Subcutaneous abdominal adipose tissue (tissue), 5 donors: ENCODE data around the gene PINLYP.
"Not testable (repeated sequence)": the region's sequence is repeated elsewhere in the genome, so short reads cannot be mapped to it uniquely, and the experiment has no call there.

ENCODE experiments used
- H3K27ac ChIP-seq: one replicate; pipeline ENCODE4 v1.7.0; 2013; ENCODE audit warnings: low read depth, mild to moderate bottlenecking, inconsistent platforms, low read length, moderate library complexity
- H3K27me3 ChIP-seq, 5 donors: one replicate each; pipeline ENCODE4 v1.7.0; 2013; ENCODE audit warnings: low read length in 5 of 5, inconsistent platforms in 1 of 5; ENCODE audit not compliant: control insufficient read depth in 5 of 5, insufficient read depth in 4 of 5
- H3K36me3 ChIP-seq, 5 donors: one replicate each; pipeline ENCODE4 v1.7.0; 2013; ENCODE audit warnings: low read length in 5 of 5; ENCODE audit not compliant: control insufficient read depth in 5 of 5, insufficient read depth in 5 of 5
- H3K4me1 ChIP-seq, 5 donors: one replicate each; pipeline ENCODE4 v1.7.0; 2013; ENCODE audit warnings: low read length in 5 of 5, mild to moderate bottlenecking in 3 of 5, moderate library complexity in 1 of 5; ENCODE audit not compliant: control insufficient read depth in 5 of 5, insufficient read depth in 5 of 5
- H3K4me3 ChIP-seq, 5 donors: one replicate each; pipeline ENCODE4 v1.7.0; 2013; ENCODE audit warnings: low read length in 5 of 5, low read depth in 1 of 5
- H3K9ac ChIP-seq, 5 donors: one replicate each; pipeline ENCODE4 v1.7.0; 2013; ENCODE audit warnings: low read length in 5 of 5, mild to moderate bottlenecking in 4 of 5, moderate library complexity in 3 of 5
- H3K9me3 ChIP-seq, 5 donors: one replicate each; pipeline ENCODE4 v1.7.0; 2013; ENCODE audit warnings: low read length in 5 of 5; ENCODE audit not compliant: control insufficient read depth in 5 of 5
- donor health status: healthy.
- donor health status: healthy.
- donor health status: healthy.
- donor health status: healthy.
- donor health status: healthy.

Gene PINLYP

GRCh38 chr19:43547926-43548325 lies 27.7 kb upstream of the PINLYP start:
- not testable (repeated sequence) for H3K27me3 ChIP-seq, H3K4me3 ChIP-seq, H3K27ac ChIP-seq, H3K9me3 ChIP-seq, H3K4me1 ChIP-seq, H3K9ac ChIP-seq
- H3K36me3 ChIP-seq = peaks cover 2 to 78% (median 61%) of the 10 kb centered on the region in 5 donors

GRCh38 chr19:43548706-43549105 lies 26.9 kb upstream of the PINLYP start:
- no peak overlapping the region for H3K27ac ChIP-seq
- H3K9ac ChIP-seq = no peak overlapping the region
- no peak overlapping the region for H3K4me3 ChIP-seq
- H3K27me3 ChIP-seq = no peaks in the 10 kb centered on the region
- H3K36me3 ChIP-seq = peaks cover 2 to 78% (median 59%) of the 10 kb centered on the region in 5 donors
- no peaks in the 10 kb centered on the region for H3K4me1 ChIP-seq
- no peaks in the 10 kb centered on the region for H3K9me3 ChIP-seq

- H3K27ac ChIP-seq = no peak overlapping the region
- H3K9ac ChIP-seq = no peak overlapping the region
- H3K9me3 ChIP-seq = no peaks in the 10 kb centered on the region
- H3K36me3 ChIP-seq = peaks cover 2 to 75% (median 53%) of the 10 kb centered on the region in 5 donors
- H3K4me1 ChIP-seq = no peaks in the 10 kb centered on the region
- no peak overlapping the region for H3K4me3 ChIP-seq
- H3K27me3 ChIP-seq = no peaks in the 10 kb centered on the region
Measured at GRCh38 chr19:43551399-43552197, 24.0 kb upstream of the PINLYP start.

- H3K9me3 ChIP-seq = no peaks in the 10 kb centered on the region
- H3K9ac ChIP-seq = no peak overlapping the region
- H3K27me3 ChIP-seq = no peaks in the 10 kb centered on the region
- no peaks in the 10 kb centered on the region for H3K4me1 ChIP-seq
- no peak overlapping the region for H3K4me3 ChIP-seq
- H3K36me3 ChIP-seq = peaks cover 2 to 72% (median 49%) of the 10 kb centered on the region in 5 donors
- no peak overlapping the region for H3K27ac ChIP-seq
Measured at GRCh38 chr19:43552198-43552450, 23.5 kb upstream of the PINLYP start.

- Histone ChIP-seq H3K36me3 (peaks cover 2 to 74% (median 51%) of the 10 kb centered on the region in 5 donors), H3K27ac (no peak overlapping the region), H3K9me3 (no peaks in the 10 kb centered on the region), H3K4me3 (no peak overlapping the region), H3K9ac (no peak overlapping the region), H3K27me3 (no peaks in the 10 kb centered on the region), H3K4me1 (no peaks in the 10 kb centered on the region)
Measured at GRCh38 chr19:43552616-43553015, 23.0 kb upstream of the PINLYP start.

DNA sequence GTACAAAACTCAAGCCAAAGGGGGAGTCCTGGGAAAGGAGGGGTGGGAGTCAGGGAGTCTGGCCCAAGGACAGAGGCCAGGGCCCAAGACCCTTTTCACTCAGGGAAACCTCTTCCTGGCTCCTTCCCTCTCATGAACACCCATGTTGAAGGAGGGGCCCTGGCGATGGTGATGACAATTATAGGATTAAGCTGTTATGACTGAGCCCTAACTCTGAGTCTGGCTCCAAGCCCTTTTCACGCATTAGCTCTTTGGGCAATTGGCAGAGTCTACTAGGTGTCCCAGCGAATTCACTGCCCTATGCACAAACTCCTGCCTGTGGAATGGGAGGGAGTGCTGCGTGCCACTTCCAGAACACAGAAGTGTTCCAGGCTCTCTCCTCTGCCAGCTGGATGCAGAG lies 21.9 kb upstream of the PINLYP start:
- Histone ChIP-seq H3K27me3 (no peaks in the 10 kb centered on the region), H3K4me1 (no peaks in the 10 kb centered on the region), H3K9ac (no peak overlapping the region), H3K9me3 (no peaks in the 10 kb centered on the region), H3K4me3 (no peak overlapping the region), H3K36me3 (peaks cover 5 to 80% (median 53%) of the 10 kb centered on the region in 5 donors), H3K27ac (no peak overlapping the region)

DNA sequence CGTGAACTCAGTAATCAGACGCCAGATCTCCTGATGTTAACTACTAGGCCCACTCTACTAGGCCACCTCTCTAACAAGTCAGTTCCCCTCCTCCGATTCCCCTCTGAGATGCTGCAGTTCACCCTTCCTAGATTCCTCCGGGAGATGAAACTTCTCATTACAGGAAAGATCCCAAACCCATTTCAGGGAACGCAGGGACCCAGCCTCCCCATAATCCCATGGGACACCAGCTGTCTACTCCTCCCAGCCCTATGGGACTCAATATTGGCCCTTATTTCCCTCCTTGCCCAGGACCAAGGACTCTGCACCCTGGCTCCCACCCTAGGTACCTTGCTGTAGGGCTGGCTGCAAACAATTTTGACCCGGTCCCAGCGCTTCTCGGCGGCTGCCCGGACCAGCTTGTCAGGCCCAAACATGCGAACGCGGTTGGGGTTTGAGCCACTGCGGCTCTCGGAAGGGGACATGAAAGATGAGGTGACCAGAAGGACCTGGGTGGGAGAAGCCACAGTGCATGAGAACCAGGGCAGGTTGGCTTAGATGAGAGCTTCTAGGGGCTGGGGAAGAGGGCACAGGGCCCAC lies 21.2 kb upstream of the PINLYP start:
- Histone ChIP-seq H3K36me3 (peaks cover 5 to 76% (median 49%) of the 10 kb centered on the region in 5 donors), H3K4me3 (no peak overlapping the region), H3K4me1 (no peaks in the 10 kb centered on the region), H3K9me3 (no peaks in the 10 kb centered on the region), H3K9ac (no peak overlapping the region), H3K27ac (no peak overlapping the region), H3K27me3 (no peaks in the 10 kb centered on the region)

DNA sequence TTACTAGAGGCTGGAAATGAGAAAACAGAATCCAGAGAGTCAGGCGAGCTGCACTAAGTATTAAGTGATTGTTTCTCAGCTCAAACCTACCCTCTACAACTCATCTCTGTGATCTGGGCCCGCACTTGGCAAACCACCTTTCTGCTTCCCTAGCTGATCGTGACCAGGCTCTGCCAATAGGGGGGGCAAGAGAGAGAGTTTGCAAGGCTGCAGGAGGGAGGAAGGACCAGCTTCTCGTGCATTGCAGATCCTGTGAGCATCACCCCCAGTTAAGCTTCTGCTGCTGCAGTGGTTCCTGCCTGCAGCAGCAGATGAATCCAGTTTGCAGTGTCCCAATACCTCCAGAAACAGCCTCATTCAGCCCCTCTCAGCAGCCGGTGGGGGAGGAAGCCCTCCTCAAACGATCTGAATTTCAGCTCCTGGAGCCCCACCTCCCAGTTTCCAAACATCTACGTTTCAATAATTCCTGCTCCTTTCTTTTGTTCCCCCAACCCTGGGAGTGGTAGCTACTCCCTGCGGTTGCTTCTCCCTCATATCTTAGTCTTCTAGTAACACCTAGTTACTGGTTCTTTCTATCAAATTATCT lies 20.3 kb upstream of the PINLYP start:
- Histone ChIP-seq H3K9ac (no peak overlapping the region), H3K27ac (no peak overlapping the region), H3K36me3 (peaks cover 5 to 75% (median 47%) of the 10 kb centered on the region in 5 donors), H3K9me3 (no peaks in the 10 kb centered on the region), H3K4me1 (no peaks in the 10 kb centered on the region), H3K4me3 (no peak overlapping the region), H3K27me3 (no peaks in the 10 kb centered on the region)

DNA sequence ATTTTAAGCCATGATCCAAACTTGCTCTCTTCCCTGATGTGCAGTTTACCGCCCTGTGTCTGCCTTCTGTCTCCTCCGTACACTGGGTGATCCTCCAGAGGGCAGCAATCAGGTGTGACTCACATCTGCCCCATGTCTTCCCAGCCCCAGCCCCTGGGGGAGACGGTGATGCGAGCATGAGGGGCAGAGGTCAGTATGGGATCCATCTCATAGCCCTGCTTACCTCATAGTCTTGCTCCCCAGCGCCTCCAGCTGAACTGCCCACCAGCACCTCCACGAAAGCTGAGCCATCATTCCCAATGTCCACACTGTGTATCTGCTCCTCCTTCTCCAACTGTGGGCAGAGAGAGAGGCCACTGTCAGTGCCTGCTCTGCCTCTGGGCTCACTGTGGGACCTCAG lies 14.9 kb upstream of the PINLYP start:
- Histone ChIP-seq H3K27me3 (no peaks in the 10 kb centered on the region), H3K4me1 (peaks cover 0 to 20% (median 3%) of the 10 kb centered on the region in 5 donors), H3K9me3 (no peaks in the 10 kb centered on the region), H3K27ac (no peak overlapping the region), H3K36me3 (peaks cover 3 to 53% (median 20%) of the 10 kb centered on the region in 5 donors), H3K9ac (peak overlapping the region in 1 of 5 donors; percentile 6), H3K4me3 (no peak overlapping the region)

GRCh38 chr19:43561139-43561970 lies 14.2 kb upstream of the PINLYP start:
- no peak overlapping the region for H3K9ac ChIP-seq
- H3K36me3 ChIP-seq = peaks cover 3 to 48% (median 17%) of the 10 kb centered on the region in 5 donors
- no peak overlapping the region for H3K4me3 ChIP-seq
- H3K27ac ChIP-seq = no peak overlapping the region
- no peaks in the 10 kb centered on the region for H3K27me3 ChIP-seq
- peaks cover 0 to 20% (median 3%) of the 10 kb centered on the region in 5 donors for H3K4me1 ChIP-seq
- H3K9me3 ChIP-seq = no peaks in the 10 kb centered on the region
